Right cardiac atrium (tissue), 5 donors: ENCODE measurements around the gene ASXL2. TPM values are rescaled to one million over a fixed set of nuclear protein-coding genes. Genes with fewer than 3 reads are reported as not detected.
A peak's percentile ranks its signal among the peaks of the same experiment; 100 is the strongest.
"Not testable (repeated sequence)": the region's sequence is repeated elsewhere in the genome, so short reads cannot be mapped to it uniquely, and the experiment has no call there.

Experiments
- ATAC-seq, 2 donors: fragments of 200-7000 bp; cut with Tn5 transposase; one replicate each; pipeline versions ENCODE4 v1.8.0 to v1.9.1; 2020; ENCODE audit warnings: moderate library complexity in 2 of 2, mild to moderate bottlenecking in 1 of 2
- DNase-seq, 3 donors: peaks; one replicate each; pipeline ENCODE4 v3.0.0-alpha.2; 2020
- H3K27ac ChIP-seq: one replicate; pipeline ENCODE4 v1.5.1; 2013; ENCODE audit warnings: mild to moderate bottlenecking, low read length, control low read depth, moderate library complexity
- H3K27me3 ChIP-seq: one replicate; pipeline ENCODE4 v1.6.1; 2013; ENCODE audit not compliant: control insufficient read depth, insufficient read depth
- H3K4me1 ChIP-seq: one replicate; pipeline ENCODE4 v1.6.1; 2013; ENCODE audit warnings: low read length; ENCODE audit not compliant: control insufficient read depth, insufficient read depth
- H3K4me3 ChIP-seq: one replicate; pipeline ENCODE4 v1.5.1; 2013; ENCODE audit warnings: low read length, control low read depth
- H3K9me3 ChIP-seq: one replicate; pipeline ENCODE4 v1.6.1; 2013; ENCODE audit warnings: low read length; ENCODE audit not compliant: control insufficient read depth
- WGBS: extraction: QIAGEN DNeasy Blood & Tissue Kit; methylation state at CpG from one replicate; pipeline ENCODE4 v1.1.7; 2013; 5-methylcytosine and 5-hydroxymethylcytosine counted together
- intact Hi-C, 4 donors: fragments of 100-400 bp; cut with DNase I; formaldehyde crosslinking; loops; one replicate each; pipeline versions ENCODE4 v1.11.0 to v1.14.0; 2022 to 2023
- polyA plus RNA-seq: library from polyadenylated mRNA; stranded (reverse); fragments of 200-250 nt; gene quantifications from one replicate; pipeline ENCODE4 v1.2.3, GENCODE V29; 2013
- total RNA-seq, 4 donors: library from RNA; stranded (reverse); fragmentation: NEBNext Ultra II Directional; extraction: Animal tissue kit (Norgen Biotek cat#: 25700); gene quantifications; one replicate each; pipeline ENCODE4 v1.2.1, GENCODE V29; 2021
- donor health status: healthy with polysubstance abuse.
- donor health status: DM: no; HTN: yes; CAD: no.
- donor health status: DM: no; HTN: no; CAD: no.
- donor health status: DM: no; HTN: yes; CAD: no; lungs with severe emphysema.
- donor health status: DM: yes; HTN: yes; CAD: no.

ASXL2 gene
- total and polyA plus RNA-seq, 5 donors, result 3.0 to 27.2 (median 22.6) TPM

GRCh38 chr2:25912851-25913695 lies 34.8 kb upstream of the ASXL2 start:
- Histone ChIP-seq H3K4me3 (no peak overlapping the region), H3K27me3 (no peaks in the 10 kb centered on the region), H3K27ac (no peak overlapping the region), H3K9me3 (no peaks in the 10 kb centered on the region), H3K4me1 (no peaks in the 10 kb centered on the region)
- intact Hi-C loops, result no loop called here
- ATAC-seq (no peak), DNase-seq (no peak)
- 22% methylated on average over 10 of the region's 10 CpGs for WGBS

DNA sequence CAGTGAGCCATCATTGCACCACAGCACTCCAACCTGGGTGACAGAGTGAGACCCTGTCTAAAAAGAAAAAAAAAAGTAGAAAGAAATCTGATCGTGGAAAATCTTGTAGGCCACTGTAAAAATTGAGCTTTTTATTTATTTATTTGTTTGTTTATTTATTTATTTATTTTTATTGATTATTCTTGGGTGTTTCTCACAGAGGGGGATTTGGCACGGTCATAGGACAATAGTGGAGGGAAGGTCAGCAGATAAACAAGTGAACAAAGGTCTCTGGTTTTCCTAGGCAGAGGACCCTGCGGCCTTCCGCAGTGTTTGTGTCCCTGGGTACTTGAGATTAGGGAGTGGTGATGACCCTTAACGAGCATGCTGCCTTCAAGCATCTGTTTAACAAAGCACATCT lies 31.3 kb upstream of the ASXL2 start:
- DNase-seq, H3K27ac ChIP-seq, H3K4me1 ChIP-seq, intact Hi-C loops, H3K4me3 ChIP-seq, H3K27me3 ChIP-seq, H3K9me3 ChIP-seq, ATAC-seq: not testable (repeated sequence)
- WGBS, result 68% methylated on average over 5 of the region's 5 CpGs

- Histone ChIP-seq H3K4me1 (no peaks in the 10 kb centered on the region), H3K27me3 (no peaks in the 10 kb centered on the region), H3K9me3 (no peaks in the 10 kb centered on the region), H3K4me3 (no peak overlapping the region), H3K27ac (no peak overlapping the region)
- DNase-seq, result no peak
- intact Hi-C loops, result no loop called here
- 72% methylated on average over 2 of the region's 2 CpGs for WGBS
- ATAC-seq, result no peak
These were observed 26.8 kb upstream of the ASXL2 start for GRCh38 chr2:25905126-25905525.

DNA sequence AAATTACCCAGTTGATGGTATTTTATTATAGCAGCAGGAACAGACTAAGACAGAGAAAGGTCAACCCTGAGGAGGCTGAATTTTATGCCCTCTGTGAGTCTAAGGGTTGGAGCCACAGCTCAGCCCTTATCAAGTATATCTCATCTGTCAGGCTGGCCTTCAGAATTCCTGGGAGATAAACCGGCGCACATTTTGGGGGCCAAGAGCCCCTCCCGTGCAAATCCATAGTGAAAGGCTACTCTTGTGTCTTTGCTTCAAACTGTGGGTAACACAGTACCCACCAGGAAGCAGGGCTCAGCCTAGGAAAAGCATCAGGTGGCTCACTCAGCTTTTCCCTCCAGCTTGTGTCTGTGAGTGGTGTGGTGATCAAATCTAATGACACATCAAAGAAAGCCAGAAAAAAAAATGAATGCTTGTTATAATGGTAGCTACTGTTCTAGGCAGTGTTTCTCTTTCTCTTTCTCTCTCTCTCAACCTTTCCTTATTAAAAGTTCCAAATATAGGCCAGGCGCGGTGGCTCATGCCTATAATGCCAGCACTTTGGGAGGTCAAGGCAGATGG lies 25.0 kb upstream of the ASXL2 start:
- no peak overlapping the region for H3K27ac ChIP-seq
- no peaks in the 10 kb centered on the region for H3K9me3 ChIP-seq
- H3K27me3 ChIP-seq, result no peaks in the 10 kb centered on the region
- 74% methylated on average over 5 of the region's 5 CpGs for WGBS
- intact Hi-C loops, result no loop called here
- no peak for ATAC-seq
- no peaks in the 10 kb centered on the region for H3K4me1 ChIP-seq
- no peak overlapping the region for H3K4me3 ChIP-seq
- DNase-seq, result no peak

- ATAC-seq (no peak), DNase-seq (no peak)
- WGBS, result 64% methylated on average over 11 of the region's 11 CpGs
- H3K4me3 ChIP-seq, result no peak overlapping the region
- intact Hi-C loops, result no loop called here
- no peaks in the 10 kb centered on the region for H3K27me3 ChIP-seq
- H3K4me1 ChIP-seq, result no peaks in the 10 kb centered on the region
- no peak overlapping the region for H3K27ac ChIP-seq
- H3K9me3 ChIP-seq, result no peaks in the 10 kb centered on the region
These were observed 21.2 kb upstream of the ASXL2 start for GRCh38 chr2:25899404-25899970.

DNA sequence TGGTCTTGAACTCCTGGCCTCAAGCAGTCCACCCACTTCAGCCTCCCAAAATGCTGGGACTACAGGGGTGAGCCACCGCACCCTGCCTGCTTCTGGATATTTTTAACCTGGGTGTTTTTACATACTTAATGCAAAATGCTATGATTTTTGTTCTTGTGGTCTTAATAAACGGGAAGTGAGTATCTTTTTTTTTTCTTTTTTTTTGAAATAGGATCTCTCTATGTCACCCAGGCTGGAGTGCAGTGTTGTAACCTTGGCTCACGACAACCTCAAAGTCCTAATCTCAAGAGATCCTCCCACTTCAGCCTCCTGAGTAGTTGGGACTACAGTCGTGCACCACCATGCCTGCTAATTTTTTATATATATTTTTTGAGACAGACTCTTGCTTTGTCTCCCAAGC lies 19.2 kb upstream of the ASXL2 start:
- no peaks in the 10 kb centered on the region for H3K4me1 ChIP-seq
- no peaks in the 10 kb centered on the region for H3K9me3 ChIP-seq
- intact Hi-C loops, result no loop called here
- no peaks in the 10 kb centered on the region for H3K27me3 ChIP-seq
- no peak for ATAC-seq
- 68% methylated on average over 4 of the region's 4 CpGs for WGBS
- H3K27ac ChIP-seq, result no peak overlapping the region
- DNase-seq, result no peak
- no peak overlapping the region for H3K4me3 ChIP-seq

GRCh38 chr2:25896308-25896707 lies 18.0 kb upstream of the ASXL2 start:
- H3K27me3 ChIP-seq, DNase-seq, intact Hi-C loops, H3K27ac ChIP-seq, H3K4me3 ChIP-seq, ATAC-seq, H3K9me3 ChIP-seq, H3K4me1 ChIP-seq: not testable (repeated sequence)
- WGBS, result 85% methylated on average over 9 of the region's 9 CpGs

DNA sequence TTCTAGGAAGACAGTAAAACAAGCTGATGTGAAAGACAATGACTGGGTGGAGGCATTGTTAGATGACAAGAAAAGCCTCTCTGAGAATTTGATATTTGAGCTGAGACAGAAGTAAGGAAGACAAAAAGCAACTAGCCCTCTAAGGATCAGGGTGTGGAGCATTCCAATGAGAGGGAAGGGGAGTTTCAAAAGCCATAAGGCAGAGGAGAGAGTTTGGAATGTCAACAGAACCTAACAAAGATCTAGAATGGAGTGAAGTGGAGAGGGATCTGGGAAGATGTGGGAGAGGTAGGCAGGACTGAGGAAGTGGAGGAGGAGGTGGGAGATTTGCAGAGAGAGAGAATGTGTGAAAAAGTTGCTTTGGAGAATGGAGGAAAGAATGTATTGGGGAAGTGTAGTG lies 17.3 kb upstream of the ASXL2 start:
- intact Hi-C loops, result no loop called here
- DNase-seq (no peak), ATAC-seq (no peak)
- no peak overlapping the region for H3K4me3 ChIP-seq
- H3K27me3 ChIP-seq, result no peaks in the 10 kb centered on the region
- H3K4me1 ChIP-seq, result no peaks in the 10 kb centered on the region
- no peak overlapping the region for H3K27ac ChIP-seq
- no peaks in the 10 kb centered on the region for H3K9me3 ChIP-seq

DNA sequence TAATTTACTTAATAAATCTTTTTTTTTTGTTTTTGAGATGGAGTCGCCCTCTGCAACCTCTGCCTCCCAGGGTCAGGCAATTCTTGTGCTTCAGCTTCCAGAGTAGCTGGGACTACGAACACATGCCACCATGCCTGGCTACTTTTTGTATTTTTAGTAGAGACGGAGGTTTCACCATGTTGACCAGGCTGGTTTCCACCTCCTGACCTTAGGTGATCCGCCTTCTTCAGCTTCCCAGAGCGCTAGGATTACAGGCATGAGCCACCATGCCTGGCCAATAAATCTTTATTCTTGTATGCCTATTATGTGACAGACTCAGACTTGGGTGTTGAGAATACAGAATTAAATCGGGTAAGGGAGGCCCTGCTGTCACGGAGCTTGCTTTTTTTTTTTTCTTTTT lies 16.7 kb upstream of the ASXL2 start:
- Histone ChIP-seq H3K4me3 (no peak overlapping the region), H3K27me3 (no peaks in the 10 kb centered on the region), H3K27ac (no peak overlapping the region), H3K4me1 (no peaks in the 10 kb centered on the region), H3K9me3 (no peaks in the 10 kb centered on the region)
- no peak for DNase-seq
- intact Hi-C loops, result no loop called here
- no peak for ATAC-seq
- 90% methylated on average over 7 of the region's 7 CpGs for WGBS

- intact Hi-C loops, result no loop called here
- Histone ChIP-seq H3K9me3 (no peaks in the 10 kb centered on the region), H3K27me3 (no peaks in the 10 kb centered on the region), H3K27ac (no peak overlapping the region), H3K4me1 (no peaks in the 10 kb centered on the region), H3K4me3 (no peak overlapping the region)
- peak; percentile 22 to 74 (median 64) for DNase-seq
- WGBS, result 71% methylated on average over 8 of the region's 8 CpGs
- ATAC-seq, result no peak
These were observed 16.0 kb upstream of the ASXL2 start for GRCh38 chr2:25894135-25894830.

- ATAC-seq, result no peak
- H3K27ac ChIP-seq, result no peak overlapping the region
These were observed 13.4 kb upstream of the ASXL2 start for GRCh38 chr2:25891672-25892071.

More at GRCh38 chr2:25891672-25892071, 13.4 kb upstream of the ASXL2 start:
- Histone ChIP-seq H3K4me1 (no peaks in the 10 kb centered on the region), H3K4me3 (no peak overlapping the region), H3K27me3 (no peaks in the 10 kb centered on the region), H3K9me3 (no peaks in the 10 kb centered on the region)
- 87% methylated on average over 5 of the region's 5 CpGs for WGBS
- no peak for DNase-seq
- intact Hi-C loops, result no loop called here
